GM21423 (cell line): Measurements from ENCODE around the gene SLC41A2.
"Not testable (repeated sequence)": the region's sequence is repeated elsewhere in the genome, so short reads cannot be mapped to it uniquely, and the experiment has no call there.

Experiments
- ATAC-seq: cut with Tn5 transposase; IDR thresholded peaks from one replicate; pipeline ENCODE4 v1.9.1; 2021; ENCODE audit warnings: mild to moderate bottlenecking, moderate library complexity; ENCODE audit not compliant: unreplicated experiment

SLC41A2 gene

GRCh38 chr12:104958001-104958804 lies at the start of gene SLC41A2:
Gene SLC41A2 (minus strand): TSS chr12:104958290. CDS start chr12:104928527, 29,763 bp downstream.
- peak; percentile 70 for ATAC-seq

- ATAC-seq, result no peak
These were observed 43.4 kb upstream of the SLC41A2 start for GRCh38 chr12:105001476-105001875.

- no peak for ATAC-seq
These were observed 41.2 kb upstream of the SLC41A2 start for GRCh38 chr12:104999347-104999685.

GRCh38 chr12:104998423-104999346 lies 40.6 kb upstream of the SLC41A2 start:
- ATAC-seq, result no peak

- ATAC-seq, result no peak
These were observed 39.5 kb upstream of the SLC41A2 start for GRCh38 chr12:104997541-104997940.

GRCh38 chr12:104994336-104994735 lies 36.2 kb upstream of the SLC41A2 start:
- no peak for ATAC-seq

- ATAC-seq, result no peak
These were observed 33.6 kb upstream of the SLC41A2 start for GRCh38 chr12:104991565-104992128.

GRCh38 chr12:104990950-104991349 lies 32.9 kb upstream of the SLC41A2 start:
- no peak for ATAC-seq

- peak; percentile 95 for ATAC-seq
These were observed 28.2 kb upstream of the SLC41A2 start, which contains the start of gene NOPCHAP1 for GRCh38 chr12:104986022-104986941. Gene NOPCHAP1 (plus strand): TSS chr12:104986316. CDS start chr12:104986353, 37 bp downstream.

GRCh38 chr12:104985206-104985605 lies 27.1 kb upstream of the SLC41A2 start:
- ATAC-seq, result no peak

GRCh38 chr12:104977688-104978087 lies 19.6 kb upstream of the SLC41A2 start:
- not testable (repeated sequence) for ATAC-seq

- no peak for ATAC-seq
These were observed 18.6 kb upstream of the SLC41A2 start for GRCh38 chr12:104976703-104977102.

- no peak for ATAC-seq
These were observed 17.7 kb upstream of the SLC41A2 start for GRCh38 chr12:104975587-104976343.

- peak; percentile 98 for ATAC-seq
These were observed 16.7 kb upstream of the SLC41A2 start for GRCh38 chr12:104974626-104975290.

- no peak for ATAC-seq
These were observed 15.2 kb upstream of the SLC41A2 start for GRCh38 chr12:104973250-104973649.

GRCh38 chr12:104971306-104971705 lies 13.2 kb upstream of the SLC41A2 start:
- ATAC-seq, result no peak

- no peak for ATAC-seq
These were observed 11.3 kb upstream of the SLC41A2 start for GRCh38 chr12:104969343-104969742.

GRCh38 chr12:104966677-104967076 lies 8.6 kb upstream of the SLC41A2 start:
- ATAC-seq, result peak; percentile 77

- ATAC-seq, result no peak
These were observed 6.7 kb upstream of the SLC41A2 start for GRCh38 chr12:104964856-104965205.
